Colonic mucosa (tissue), 4 donors: ENCODE results near the gene PPP6R2. TPM values are rescaled to one million over a fixed set of nuclear protein-coding genes. Genes with fewer than 3 reads are reported as not detected.

ENCODE experiments used
- DNase-seq: peaks from one replicate; pipeline ENCODE4 v3.0.0-alpha.2; 2020
- H3K27ac ChIP-seq: fragments of 200-600 bp; one replicate; pipeline ENCODE4 v1.8.0; 2021
- H3K27me3 ChIP-seq: fragments of 200-600 bp; one replicate; pipeline ENCODE4 v1.8.0; 2021
- H3K36me3 ChIP-seq: fragments of 200-600 bp; one replicate; pipeline ENCODE4 v1.8.0; 2021
- H3K4me1 ChIP-seq: fragments of 200-600 bp; one replicate; pipeline ENCODE4 v1.8.0; 2021; ENCODE audit warnings: mild to moderate bottlenecking
- H3K4me3 ChIP-seq: fragments of 200-600 bp; one replicate; pipeline ENCODE4 v1.8.0; 2021
- H3K9ac ChIP-seq, 2 donors: one replicate each; pipeline ENCODE4 v1.7.0; 2013; ENCODE audit warnings: control low read depth in 2 of 2, low read depth in 2 of 2, low read length in 2 of 2
- H3K9me3 ChIP-seq: fragments of 200-600 bp; one replicate; pipeline ENCODE4 v1.8.0; 2021
- intact Hi-C: fragments of 100-400 bp; cut with DNase I; formaldehyde crosslinking; loops from one replicate; pipeline ENCODE4 v1.14.1; 2022
- total RNA-seq, 2 donors: library from RNA; stranded (reverse); fragmentation: NEBNext Ultra II Directional in 1 of 2; extraction: Animal tissue kit (Norgen Biotek cat#: 25700) in 1 of 2; gene quantifications; one replicate each; pipeline ENCODE4 v1.2.1, GENCODE V29; 2021
- TF ChIP-seq, protein P1 (sequence below): fragments of 200-600 bp; IDR thresholded peaks from one replicate; pipeline ENCODE4 v1.8.0; 2022; ENCODE audit warnings: antibody characterized with exemption, mild to moderate bottlenecking
- donor health status: healthy.
- donor health status: DM: no; HTN: no; CAD: no.
- donor health status: DM: no; HTN: no; CAD: no.

PPP6R2 gene
- total RNA-seq, 2 donors from 2014 or later, result 34.1 to 55.9 TPM

DNA sequence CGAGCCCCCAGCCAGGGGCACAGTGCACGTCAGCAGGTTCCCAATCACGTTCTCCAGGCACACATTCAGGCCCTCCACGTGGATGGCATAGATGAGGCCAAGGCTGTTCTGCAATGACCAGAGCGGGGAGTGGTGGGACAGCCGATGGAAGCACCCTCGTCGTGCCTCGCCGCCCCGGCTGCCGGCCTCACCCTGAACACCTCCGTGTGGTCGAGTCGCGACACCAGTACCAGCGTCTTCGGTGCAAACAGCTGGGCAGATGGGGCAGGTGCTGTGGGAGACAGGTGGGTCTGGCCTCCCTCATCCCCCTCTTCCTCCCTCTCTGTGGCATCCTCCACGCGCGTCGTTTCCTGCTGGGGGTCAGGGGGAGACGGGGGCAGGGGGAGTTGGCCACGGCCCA, 124.2 kb downstream of the PPP6R2 start:
- Histone ChIP-seq H3K27ac (no peak overlapping the region), H3K9ac (no peak overlapping the region), H3K27me3 (no peaks in the 10 kb centered on the region), H3K9me3 (no peaks in the 10 kb centered on the region), H3K4me1 (peaks cover 31% of the 10 kb centered on the region), H3K36me3 (peaks cover 40% of the 10 kb centered on the region), H3K4me3 (no peak overlapping the region)
- intact Hi-C loops, result no loop called here
- TF ChIP-seq, protein P1, sequence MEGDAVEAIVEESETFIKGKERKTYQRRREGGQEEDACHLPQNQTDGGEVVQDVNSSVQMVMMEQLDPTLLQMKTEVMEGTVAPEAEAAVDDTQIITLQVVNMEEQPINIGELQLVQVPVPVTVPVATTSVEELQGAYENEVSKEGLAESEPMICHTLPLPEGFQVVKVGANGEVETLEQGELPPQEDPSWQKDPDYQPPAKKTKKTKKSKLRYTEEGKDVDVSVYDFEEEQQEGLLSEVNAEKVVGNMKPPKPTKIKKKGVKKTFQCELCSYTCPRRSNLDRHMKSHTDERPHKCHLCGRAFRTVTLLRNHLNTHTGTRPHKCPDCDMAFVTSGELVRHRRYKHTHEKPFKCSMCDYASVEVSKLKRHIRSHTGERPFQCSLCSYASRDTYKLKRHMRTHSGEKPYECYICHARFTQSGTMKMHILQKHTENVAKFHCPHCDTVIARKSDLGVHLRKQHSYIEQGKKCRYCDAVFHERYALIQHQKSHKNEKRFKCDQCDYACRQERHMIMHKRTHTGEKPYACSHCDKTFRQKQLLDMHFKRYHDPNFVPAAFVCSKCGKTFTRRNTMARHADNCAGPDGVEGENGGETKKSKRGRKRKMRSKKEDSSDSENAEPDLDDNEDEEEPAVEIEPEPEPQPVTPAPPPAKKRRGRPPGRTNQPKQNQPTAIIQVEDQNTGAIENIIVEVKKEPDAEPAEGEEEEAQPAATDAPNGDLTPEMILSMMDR, result no peak
- DNase-seq, result no peak

DNA sequence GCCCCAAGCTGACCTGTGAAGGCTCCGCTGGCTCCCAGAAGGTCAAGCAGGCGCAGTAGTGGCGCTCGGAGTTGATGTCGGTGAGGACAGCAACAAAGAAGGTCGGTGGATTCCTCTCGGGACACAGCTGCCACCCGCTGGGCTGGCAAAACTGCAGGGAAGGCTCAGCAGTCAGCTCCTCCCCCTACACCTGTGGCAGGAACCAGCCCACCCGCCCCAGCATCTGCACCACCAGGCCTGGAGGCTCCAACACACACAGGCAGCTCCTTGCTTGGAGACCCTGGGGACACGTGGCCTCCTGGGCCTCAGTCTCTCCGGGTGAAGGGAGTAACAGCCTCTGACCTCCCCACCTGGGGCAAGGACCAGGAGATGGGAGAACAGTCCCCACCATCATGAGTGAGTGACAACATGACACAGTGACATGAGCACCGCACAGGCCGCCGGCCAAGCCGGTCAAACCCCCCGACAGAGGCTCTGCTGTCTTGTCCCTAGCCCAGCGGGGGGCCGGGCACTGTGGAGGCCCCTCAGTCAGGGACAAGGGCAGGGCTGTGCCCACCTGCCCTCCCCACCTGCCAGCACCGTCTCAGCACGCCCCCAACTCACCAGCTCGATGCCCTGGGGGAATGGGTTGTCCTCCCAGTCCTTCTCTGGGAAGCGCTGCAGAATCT, 124.8 kb downstream of the PPP6R2 start:
- intact Hi-C loops, result no loop called here
- Histone ChIP-seq H3K4me3 (no peak overlapping the region), H3K27ac (no peak overlapping the region), H3K9ac (no peak overlapping the region), H3K9me3 (no peaks in the 10 kb centered on the region), H3K36me3 (peaks cover 36% of the 10 kb centered on the region), H3K27me3 (no peaks in the 10 kb centered on the region), H3K4me1 (peaks cover 35% of the 10 kb centered on the region)
- TF ChIP-seq, protein P1, result no peak
- DNase-seq, result no peak

DNA sequence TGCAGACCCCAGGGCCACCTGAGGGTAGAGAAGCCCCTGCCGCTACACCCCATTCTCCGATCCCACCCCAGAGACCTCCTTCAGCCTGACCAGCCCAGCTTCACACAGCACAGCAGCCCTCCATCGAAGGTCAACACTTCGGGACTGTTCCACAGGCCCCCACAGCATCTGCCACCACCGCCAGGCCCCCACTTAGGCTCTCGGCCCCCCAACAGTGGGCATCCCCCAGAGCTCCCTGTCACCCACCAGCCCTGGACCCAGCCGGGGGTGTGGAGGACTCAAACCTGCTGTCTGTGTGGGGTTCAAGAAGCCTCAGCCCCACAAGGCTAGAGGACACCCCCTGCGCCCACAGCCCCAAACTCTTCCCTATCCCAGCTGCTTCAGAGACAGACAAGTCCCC, 125.5 kb downstream of the PPP6R2 start:
- Histone ChIP-seq H3K4me3 (no peak overlapping the region), H3K9me3 (no peaks in the 10 kb centered on the region), H3K36me3 (peaks cover 30% of the 10 kb centered on the region), H3K9ac (peak overlapping the region; percentile 57 to 81), H3K27me3 (no peaks in the 10 kb centered on the region), H3K4me1 (peaks cover 41% of the 10 kb centered on the region), H3K27ac (no peak overlapping the region)
- TF ChIP-seq, protein P1, result no peak
- intact Hi-C loops, result no loop called here
- DNase-seq, result no peak

DNA sequence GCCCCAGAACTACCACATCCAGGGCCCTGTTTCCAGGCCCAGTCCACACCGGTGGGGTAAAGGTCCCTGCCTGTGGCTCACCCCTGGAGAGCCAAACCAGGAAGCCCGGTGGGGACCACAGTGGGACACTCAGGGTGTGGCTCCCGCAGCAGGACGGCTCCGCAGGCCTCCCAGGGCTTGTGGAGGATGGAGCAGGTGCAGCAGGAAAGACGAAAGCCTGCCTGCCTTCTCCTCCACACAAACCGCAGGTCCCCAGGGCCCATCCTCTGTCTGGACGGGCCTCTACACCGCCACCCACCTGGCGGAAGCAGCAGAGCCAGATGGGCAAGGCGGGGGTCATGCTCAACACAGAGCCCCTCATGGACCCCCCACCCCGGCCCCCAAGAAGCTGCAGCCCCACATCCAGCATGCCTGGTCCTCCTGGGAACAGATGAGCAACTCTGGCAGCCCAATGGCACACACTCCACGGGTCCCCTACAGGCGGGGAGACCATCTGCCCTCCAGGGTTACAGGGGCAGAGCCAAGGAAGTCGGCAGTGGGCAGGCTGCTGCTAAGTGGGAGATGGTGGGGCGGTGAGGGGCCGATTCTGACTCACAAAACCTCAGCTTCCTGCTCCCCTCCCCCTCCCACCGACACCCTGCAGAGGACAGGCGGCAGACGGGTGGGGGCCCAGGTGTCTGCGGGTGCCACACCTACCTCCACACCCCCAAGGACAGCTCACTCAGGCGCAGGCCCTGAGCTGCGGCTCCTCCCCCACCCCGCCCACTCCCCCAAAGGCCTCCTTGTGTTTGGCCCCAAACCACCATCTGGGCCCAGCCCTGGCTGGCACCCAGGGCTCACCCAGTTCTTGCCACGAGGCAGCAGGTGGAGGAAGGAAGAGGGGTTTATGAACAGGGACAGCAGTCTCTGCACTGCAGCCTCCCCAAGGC, 126.5 kb downstream of the PPP6R2 start:
- intact Hi-C loops, result no loop called here
- peaks cover 44% of the 10 kb centered on the region for H3K4me1 ChIP-seq

DNA sequence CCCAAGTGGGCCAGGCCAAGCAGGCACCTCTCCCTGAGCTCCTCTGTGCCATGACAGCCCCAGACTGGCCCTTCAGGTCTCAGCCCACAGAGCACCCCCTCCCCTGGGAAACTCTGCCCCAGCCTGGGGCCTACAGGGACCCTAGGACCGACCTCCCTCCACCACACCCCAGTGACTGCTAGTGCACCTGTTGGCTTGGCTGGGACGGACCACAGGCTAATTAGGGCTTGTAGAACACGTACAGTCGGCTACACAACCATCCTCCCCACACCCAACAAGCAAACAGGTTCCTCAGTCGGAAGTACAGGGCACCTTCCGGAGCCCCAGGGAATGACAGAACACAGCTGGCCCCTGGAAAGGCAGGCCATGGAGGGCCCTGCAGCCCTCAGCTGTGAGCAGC, 127.4 kb downstream of the PPP6R2 start:
- H3K36me3 ChIP-seq, result peaks cover 16% of the 10 kb centered on the region

More for the DNA sequence above, 126.5 kb downstream of the PPP6R2 start:
- Histone ChIP-seq H3K27ac (peak overlapping the region; percentile 91), H3K36me3 (peaks cover 21% of the 10 kb centered on the region), H3K27me3 (no peaks in the 10 kb centered on the region), H3K4me3 (no peak overlapping the region), H3K9ac (peak overlapping the region; percentile 64 to 81), H3K9me3 (no peaks in the 10 kb centered on the region)
- TF ChIP-seq, protein P1, result no peak
- peak; percentile 95 for DNase-seq

More for the DNA sequence above, 127.4 kb downstream of the PPP6R2 start:
- Histone ChIP-seq H3K27me3 (no peaks in the 10 kb centered on the region), H3K9ac (peak overlapping the region; percentile 64 to 81), H3K4me3 (peak overlapping the region; percentile 1), H3K27ac (peak overlapping the region; percentile 91), H3K4me1 (peaks cover 48% of the 10 kb centered on the region), H3K9me3 (no peaks in the 10 kb centered on the region)
- intact Hi-C loops, result no loop called here
- DNase-seq, result peak; percentile 71
- TF ChIP-seq, protein P1, result no peak
